ENCODE data around the gene KIF3B. TPM values are rescaled to one million over a fixed set of nuclear protein-coding genes. Genes with fewer than 3 reads are reported as not detected.
A peak's percentile ranks its signal among the peaks of the same experiment; 100 is the strongest.
"Not testable (repeated sequence)": the region's sequence is repeated elsewhere in the genome, so short reads cannot be mapped to it uniquely, and the experiment has no call there.

The KIF3B gene
- total RNA-seq, 1 donor from 2014 or later = 11.9 TPM

- ATAC-seq = no peak
These were observed 28.3 kb upstream of the KIF3B start for GRCh38 chr20:32249030-32249738.

- ATAC-seq = no peak
These were observed 26.0 kb upstream of the KIF3B start for GRCh38 chr20:32251470-32251869.

- ATAC-seq = no peak
These were observed 25.3 kb upstream of the KIF3B start for GRCh38 chr20:32252189-32252588.

GRCh38 chr20:32260973-32261372 lies 16.5 kb upstream of the KIF3B start:
- not testable (repeated sequence) for ATAC-seq

GRCh38 chr20:32261644-32262043 lies 15.8 kb upstream of the KIF3B start:
- ATAC-seq = no peak

- no peak for ATAC-seq
These were observed 14.0 kb upstream of the KIF3B start for GRCh38 chr20:32263398-32263954.

GRCh38 chr20:32271620-32272019 lies 5.8 kb upstream of the KIF3B start:
- ATAC-seq = no peak

- no peak for ATAC-seq
These were observed 3.1 kb upstream of the KIF3B start for GRCh38 chr20:32274359-32274758.

GRCh38 chr20:32275163-32275562 lies 2.3 kb upstream of the KIF3B start:
- not testable (repeated sequence) for ATAC-seq

- ATAC-seq = peak; percentile 55
These were observed 770 bp downstream of the KIF3B start for GRCh38 chr20:32278199-32278643.

GRCh38 chr20:32281711-32282110 lies 4.3 kb downstream of the KIF3B start:
- ATAC-seq = no peak

GRCh38 chr20:32282461-32282860 lies 5.0 kb downstream of the KIF3B start:
- ATAC-seq = no peak

GRCh38 chr20:32285082-32285620 lies 7.7 kb downstream of the KIF3B start:
- ATAC-seq = no peak

- ATAC-seq = peak; percentile 32
These were observed 8.3 kb downstream of the KIF3B start for GRCh38 chr20:32285621-32286371.

- no peak for ATAC-seq
These were observed 9.8 kb downstream of the KIF3B start for GRCh38 chr20:32287231-32287638.

- ATAC-seq = no peak
These were observed 10.9 kb downstream of the KIF3B start for GRCh38 chr20:32288225-32288849.

- ATAC-seq = not testable (repeated sequence)
These were observed 11.8 kb downstream of the KIF3B start for GRCh38 chr20:32289299-32289660.

GRCh38 chr20:32289661-32290431 lies 12.4 kb downstream of the KIF3B start:
- ATAC-seq = no peak

- ATAC-seq = no peak
These were observed 13.7 kb downstream of the KIF3B start for GRCh38 chr20:32291166-32291565.

- ATAC-seq = no peak
These were observed 15.1 kb downstream of the KIF3B start for GRCh38 chr20:32292548-32292947.

- no peak for ATAC-seq
These were observed 16.6 kb downstream of the KIF3B start for GRCh38 chr20:32294071-32294470.

GRCh38 chr20:32296412-32296811 lies 19.0 kb downstream of the KIF3B start:
- ATAC-seq = no peak

All from esophagus mucosa (tissue), 1 donor.